ENCODE measurements around the gene ABL1.
"Not testable (repeated sequence)": the region's sequence is repeated elsewhere in the genome, so short reads cannot be mapped to it uniquely, and the experiment has no call there.

The ABL1 gene

DNA sequence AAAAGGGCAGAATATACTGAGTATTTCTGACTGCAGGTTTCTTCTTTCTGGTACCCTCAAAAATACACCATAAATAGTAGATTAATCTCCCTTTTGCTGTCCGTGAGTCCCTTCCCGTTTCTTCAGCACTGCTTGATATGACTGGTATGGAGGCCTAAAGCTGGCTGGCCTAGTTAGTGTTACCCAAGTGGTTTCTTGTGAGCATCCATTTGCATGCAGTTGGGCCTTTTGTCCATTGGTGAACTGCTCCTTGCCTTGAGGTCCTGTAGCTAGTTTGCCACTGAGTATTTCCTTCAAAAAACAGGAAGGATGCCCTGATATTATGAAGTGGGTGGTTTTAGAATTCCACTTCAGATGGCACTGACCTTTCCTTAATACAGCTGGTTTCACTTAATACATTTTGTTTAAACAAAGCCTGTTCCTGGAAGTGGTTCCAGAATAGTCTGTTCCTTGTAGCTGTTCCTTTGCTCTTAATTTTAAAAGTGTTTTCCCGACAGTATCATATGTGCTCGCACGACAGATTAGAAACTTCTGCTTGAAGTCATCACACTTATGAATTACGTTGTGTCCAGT is 40.0 kb upstream of the ABL1 start:
- TF ChIP-seq, protein P1, sequence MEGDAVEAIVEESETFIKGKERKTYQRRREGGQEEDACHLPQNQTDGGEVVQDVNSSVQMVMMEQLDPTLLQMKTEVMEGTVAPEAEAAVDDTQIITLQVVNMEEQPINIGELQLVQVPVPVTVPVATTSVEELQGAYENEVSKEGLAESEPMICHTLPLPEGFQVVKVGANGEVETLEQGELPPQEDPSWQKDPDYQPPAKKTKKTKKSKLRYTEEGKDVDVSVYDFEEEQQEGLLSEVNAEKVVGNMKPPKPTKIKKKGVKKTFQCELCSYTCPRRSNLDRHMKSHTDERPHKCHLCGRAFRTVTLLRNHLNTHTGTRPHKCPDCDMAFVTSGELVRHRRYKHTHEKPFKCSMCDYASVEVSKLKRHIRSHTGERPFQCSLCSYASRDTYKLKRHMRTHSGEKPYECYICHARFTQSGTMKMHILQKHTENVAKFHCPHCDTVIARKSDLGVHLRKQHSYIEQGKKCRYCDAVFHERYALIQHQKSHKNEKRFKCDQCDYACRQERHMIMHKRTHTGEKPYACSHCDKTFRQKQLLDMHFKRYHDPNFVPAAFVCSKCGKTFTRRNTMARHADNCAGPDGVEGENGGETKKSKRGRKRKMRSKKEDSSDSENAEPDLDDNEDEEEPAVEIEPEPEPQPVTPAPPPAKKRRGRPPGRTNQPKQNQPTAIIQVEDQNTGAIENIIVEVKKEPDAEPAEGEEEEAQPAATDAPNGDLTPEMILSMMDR (IDR thresholded peaks at IDR 0.05; ENCODE audit: low read length, missing control alignments) = no peak
- DNase-seq (ENCODE audit: low read depth) = peak; percentile 23
- H3K4me3 ChIP-seq (replicated peaks; ENCODE audit: low read depth, low read length) = no peak overlapping the region

GRCh38 chr9:130803116-130803515 is 31.9 kb upstream of the ABL1 start:
- not testable (repeated sequence) for DNase-seq (ENCODE audit: low read depth); H3K4me3 ChIP-seq (replicated peaks; ENCODE audit: low read depth, low read length)

GRCh38 chr9:130805510-130806326 is 29.3 kb upstream of the ABL1 start:
- H3K4me3 ChIP-seq (replicated peaks; ENCODE audit: low read depth, low read length) = no peak overlapping the region
- TF ChIP-seq, protein P1 (IDR thresholded peaks at IDR 0.05; ENCODE audit: low read length, missing control alignments) = no peak
- no peak for DNase-seq (ENCODE audit: low read depth)

- no peak for DNase-seq (ENCODE audit: low read depth)
- TF ChIP-seq, protein P1 (IDR thresholded peaks at IDR 0.05; ENCODE audit: low read length, missing control alignments) = no peak
- H3K4me3 ChIP-seq (replicated peaks; ENCODE audit: low read depth, low read length) = no peak overlapping the region
Measured at GRCh38 chr9:130806327-130806716, 28.7 kb upstream of the ABL1 start.

DNA sequence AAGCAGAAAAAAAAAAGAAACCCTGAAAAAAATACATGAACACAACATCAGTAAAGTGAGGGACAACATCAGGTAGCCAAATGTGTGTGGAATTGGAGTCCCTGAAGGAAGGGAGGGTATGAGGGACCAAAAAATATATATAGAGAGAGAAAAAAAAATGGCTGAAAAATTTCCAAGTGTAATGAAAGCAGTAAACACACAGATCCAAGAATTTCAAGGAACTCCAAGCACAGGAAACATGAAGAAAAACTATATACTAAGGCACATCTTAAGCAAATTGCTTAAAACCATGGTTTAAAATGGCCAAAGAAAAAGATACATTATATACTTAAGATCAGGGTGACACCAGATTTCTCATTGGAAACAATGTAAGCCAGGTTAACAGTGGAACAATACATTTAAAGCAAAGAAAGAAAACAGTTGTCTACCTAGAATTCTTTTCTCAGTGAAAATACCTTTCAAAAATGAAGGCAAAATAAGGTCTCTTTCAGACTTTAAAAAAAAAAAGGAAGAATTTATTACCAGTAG is 24.4 kb upstream of the ABL1 start:
- TF ChIP-seq, protein P1 (IDR thresholded peaks at IDR 0.05; ENCODE audit: low read length, missing control alignments) = no peak
- DNase-seq (ENCODE audit: low read depth) = no peak
- no peak overlapping the region for H3K4me3 ChIP-seq (replicated peaks; ENCODE audit: low read depth, low read length)

DNA sequence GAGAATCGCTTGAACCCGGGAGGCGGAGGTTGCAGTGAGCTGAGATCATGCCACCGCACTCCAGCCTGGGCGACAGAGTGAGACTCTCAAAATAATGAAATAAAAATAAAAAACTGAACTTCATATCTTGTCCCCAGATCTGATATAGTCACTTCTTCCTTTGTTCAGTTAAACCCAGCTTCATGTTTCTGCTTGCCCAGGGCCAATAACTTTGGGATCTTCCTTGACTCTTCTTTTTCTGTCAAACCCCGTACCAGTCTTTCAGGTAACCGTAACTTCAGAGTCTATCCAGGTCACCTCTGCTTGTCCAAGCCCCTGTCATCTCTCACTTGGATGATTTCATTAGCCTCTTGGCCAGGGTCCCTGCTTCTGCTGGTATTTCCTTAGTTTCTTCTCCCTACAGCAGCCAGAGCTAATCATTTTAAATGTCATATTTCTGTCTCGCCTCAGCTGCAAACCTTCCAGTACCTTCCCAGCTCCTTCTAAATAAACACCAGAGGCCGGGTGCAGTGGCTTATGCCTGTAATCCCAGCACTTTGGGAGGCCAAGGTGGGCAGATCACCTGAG is 19.7 kb upstream of the ABL1 start:
- no peak for DNase-seq (ENCODE audit: low read depth)
- H3K4me3 ChIP-seq (replicated peaks; ENCODE audit: low read depth, low read length) = no peak overlapping the region

DNA sequence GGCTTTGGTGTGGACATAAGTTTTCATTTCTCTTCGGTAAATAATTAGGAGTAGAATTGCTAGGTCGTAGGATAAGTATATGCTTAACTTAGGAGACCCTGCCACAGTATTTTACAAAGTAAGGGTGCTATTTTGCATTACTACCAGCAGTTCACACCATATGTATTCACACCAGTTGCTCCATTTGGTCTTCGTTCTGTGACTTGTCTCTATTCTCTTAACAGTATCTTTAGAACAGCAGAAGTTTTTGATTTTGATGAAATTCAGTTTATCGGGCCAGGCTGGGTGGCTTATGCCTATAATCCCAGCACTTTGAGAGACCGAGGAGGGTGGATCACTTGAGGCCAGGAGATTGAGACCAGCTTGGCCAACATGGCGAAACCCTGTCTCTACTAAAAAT is 17.1 kb upstream of the ABL1 start:
- no peak overlapping the region for H3K4me3 ChIP-seq (replicated peaks; ENCODE audit: low read depth, low read length)
- TF ChIP-seq, protein P1 (IDR thresholded peaks at IDR 0.05; ENCODE audit: low read length, missing control alignments) = no peak

More for the DNA sequence above, 19.7 kb upstream of the ABL1 start:
- TF ChIP-seq, protein P1 (IDR thresholded peaks at IDR 0.05; ENCODE audit: low read length, missing control alignments) = no peak

More for the DNA sequence above, 17.1 kb upstream of the ABL1 start:
- DNase-seq (ENCODE audit: low read depth) = no peak

All from fibroblast of pulmonary artery (primary cell).